HG03432 (cell line): ENCODE measurements around the gene SH3GLB2.

Experiments
- ATAC-seq: cut with Tn5 transposase; IDR thresholded peaks from one replicate; pipeline ENCODE4 v1.9.1; 2021; ENCODE audit warnings: mild to moderate bottlenecking, moderate library complexity; ENCODE audit not compliant: unreplicated experiment

The SH3GLB2 gene

GRCh38 chr9:129054163-129054851, 26.2 kb upstream of the SH3GLB2 start:
- ATAC-seq: no peak

- no peak for ATAC-seq
These were observed 24.9 kb upstream of the SH3GLB2 start for GRCh38 chr9:129053020-129053419.

DNA sequence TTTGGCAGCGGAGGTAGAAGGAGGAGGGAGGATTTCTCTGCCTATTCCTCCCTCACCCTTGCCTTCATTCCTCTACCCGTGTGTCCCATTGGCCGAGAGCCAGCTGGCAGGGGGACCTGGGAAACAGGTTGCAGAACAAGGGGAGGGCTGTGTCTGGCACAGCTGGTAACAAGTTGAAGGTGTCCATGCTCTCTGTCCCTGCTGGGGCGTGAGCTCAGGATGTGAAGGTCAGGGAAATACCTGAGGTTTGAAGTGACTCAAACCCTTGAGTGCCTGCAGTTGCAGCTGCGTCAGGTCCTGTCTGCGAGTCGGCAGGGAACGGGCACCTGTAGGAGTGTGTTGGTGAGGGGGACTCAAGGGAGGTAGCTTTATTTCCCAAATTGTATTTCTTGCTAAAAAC, 24.5 kb upstream of the SH3GLB2 start:
- no peak for ATAC-seq

DNA sequence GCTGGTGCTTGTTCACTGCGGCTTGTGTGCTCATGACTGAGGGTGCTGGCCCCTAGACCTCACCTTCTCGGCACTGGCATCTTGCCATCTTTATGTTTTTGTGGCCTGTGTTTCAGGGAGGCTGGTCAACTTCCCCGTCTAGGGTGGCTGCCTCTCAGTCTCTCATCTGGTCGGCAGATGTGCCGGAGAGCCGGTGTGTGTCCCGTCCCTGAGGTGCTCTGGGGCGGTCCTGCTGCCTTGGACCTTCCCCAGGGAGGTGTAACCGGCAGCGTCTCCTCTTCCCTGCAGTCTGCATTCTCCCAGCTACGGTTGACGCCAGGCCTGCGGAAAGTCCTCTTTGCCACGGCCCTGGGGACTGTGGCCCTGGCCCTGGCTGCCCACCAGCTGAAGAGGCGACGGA, 13.9 kb upstream of the SH3GLB2 start:
- ATAC-seq: no peak

DNA sequence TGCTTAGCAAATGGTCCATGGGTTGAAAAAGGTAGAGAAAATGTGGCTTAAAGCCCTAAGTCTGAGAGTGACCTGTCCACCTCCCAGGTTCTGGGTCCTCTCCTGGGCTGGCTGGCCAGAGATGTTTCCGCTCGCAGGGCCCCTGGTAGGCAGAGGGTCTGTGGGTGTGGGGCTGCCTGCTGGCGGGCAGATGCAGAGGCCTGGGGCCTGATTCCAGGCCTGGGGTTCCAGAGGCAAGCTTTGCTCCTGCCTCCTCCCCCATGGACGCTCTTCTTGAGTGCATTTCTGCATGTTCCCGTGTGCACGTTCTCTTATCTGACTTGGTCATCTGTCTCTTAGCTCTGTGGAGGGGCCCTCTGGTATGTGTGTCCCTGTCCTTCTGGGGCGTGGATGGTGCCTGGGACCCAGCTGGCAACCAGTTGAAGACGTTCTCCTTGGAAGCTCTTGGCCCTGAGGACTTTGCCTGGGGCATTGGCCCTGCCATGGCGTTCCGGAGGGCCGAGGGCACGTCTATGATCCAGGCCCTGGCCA, 12.0 kb upstream of the SH3GLB2 start:
- no peak for ATAC-seq

DNA sequence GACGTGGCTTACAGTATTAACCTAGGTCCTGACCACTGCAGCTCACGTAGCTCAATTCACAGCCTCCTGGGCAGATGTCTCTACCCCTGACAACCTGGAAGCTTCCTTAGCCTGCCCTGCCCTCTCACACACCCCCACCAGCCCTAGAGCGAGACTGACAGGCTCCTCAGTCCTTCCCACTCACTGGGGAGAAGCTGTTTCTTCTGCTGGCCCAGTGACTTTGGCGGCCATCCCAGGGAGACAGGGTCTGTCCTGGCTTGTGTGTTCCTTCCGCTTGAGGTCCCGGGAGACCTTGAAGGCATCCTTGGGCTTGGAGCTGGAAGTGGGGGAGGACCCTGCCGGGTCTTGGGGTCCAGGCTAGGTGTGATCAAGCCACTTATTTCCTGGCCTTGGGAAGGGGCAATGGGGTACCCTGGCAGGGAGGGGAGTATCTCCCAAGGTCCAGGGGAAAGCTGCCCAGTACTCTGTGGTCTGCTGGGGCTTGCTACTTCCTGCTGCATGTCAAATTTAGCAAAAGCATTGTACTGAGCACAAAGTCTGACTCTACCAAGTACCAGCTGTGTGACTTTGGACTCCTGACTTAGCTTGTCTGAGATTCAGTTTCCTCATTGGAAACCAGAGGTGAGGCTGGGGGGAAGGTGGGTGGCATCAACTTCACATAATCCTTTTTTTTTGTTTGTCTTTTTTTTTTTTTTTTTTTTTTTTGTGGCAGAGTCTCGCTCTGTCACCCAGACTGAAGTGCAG, 10.2 kb upstream of the SH3GLB2 start:
- ATAC-seq: no peak

DNA sequence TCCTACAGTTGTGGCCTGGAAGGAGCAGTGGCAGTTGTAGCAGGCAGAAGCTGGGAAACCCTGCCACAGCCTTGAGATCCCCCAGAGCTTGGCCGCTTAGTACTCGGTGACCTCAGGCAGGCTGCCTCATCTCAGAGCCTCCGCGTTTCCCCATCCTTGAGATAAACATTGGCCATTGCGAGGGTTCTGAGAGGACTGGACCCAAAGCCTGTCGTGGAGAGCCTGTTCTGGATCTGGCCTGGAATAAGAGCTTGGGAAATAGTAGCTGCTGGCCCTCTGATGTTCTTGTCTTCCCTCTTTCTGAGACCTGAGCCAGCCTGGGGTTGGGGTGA, 9.6 kb upstream of the SH3GLB2 start:
- no peak for ATAC-seq

DNA sequence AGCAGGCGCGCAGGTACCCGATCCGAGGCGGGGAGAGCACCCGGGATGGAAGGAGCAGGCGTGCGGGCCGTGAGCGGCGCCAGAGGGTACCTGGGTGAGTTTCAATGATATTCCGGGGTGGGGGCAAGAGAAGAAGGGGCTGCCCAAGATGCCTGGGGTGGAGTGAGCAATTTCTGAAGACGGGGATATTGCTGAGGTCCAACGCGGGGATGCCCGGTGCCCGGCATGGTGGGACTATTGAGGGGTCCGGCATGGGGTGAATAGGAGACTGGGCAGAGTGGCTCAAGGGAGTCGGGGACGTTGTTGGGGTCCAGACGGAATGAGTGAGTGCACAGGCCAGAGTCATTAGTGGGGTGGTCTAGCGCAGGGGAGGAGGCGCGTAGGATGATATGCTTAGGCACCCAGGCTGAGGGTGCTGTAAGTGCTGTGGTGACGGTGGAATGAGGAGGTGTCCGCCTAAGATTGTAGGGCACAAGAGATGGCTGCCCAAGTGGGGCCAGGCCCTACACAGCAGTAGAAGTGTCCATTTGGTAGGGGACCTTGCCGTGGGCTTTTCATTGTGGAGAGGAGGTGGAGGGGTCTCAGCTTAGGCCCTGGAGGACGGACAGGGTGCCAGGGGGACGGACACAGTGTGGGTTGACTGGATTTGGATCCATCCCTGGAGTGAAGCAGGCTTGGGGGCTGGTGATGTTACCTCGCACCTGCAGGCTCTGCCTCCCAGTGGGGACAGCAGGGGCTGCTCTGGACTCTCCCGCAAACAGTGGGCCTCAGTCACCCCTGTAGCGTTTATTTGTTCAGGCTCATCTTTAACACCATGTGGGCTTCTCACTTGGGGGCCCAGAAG, 9.0 kb upstream of the SH3GLB2 start:
- ATAC-seq: no peak

DNA sequence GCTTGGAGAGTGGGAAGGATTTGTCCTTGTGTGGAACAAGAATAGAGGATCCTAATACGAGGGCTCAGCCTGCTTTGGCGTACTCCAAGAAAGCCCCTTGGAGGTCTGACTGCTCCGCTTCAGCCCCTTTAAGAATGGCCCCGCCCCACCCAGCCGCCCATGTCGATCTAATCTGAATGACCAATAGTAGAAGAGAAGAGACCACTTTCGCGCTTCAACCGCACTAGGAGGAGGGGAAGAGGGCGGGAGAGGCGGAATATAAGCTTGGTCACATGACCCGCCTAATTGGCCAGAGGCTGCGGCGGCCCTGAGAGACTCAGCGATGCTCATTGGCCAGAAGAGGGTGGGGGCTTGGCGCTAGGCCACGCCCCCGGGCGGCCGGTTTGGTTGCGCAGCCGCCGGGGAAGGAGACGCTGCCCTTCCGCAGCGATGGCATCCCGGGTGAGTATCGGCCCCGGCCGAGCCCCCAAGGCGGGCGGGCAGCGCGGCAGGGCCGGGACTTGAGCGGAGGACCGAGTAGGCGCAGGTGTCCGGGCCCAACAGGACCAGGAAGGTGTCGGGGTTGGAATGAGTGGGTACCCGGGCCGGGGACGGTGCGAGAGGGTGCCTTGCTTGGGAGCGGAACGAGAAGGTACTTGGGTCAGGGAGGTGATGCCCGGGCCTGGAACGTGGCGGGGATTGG, 8.3 kb upstream of the SH3GLB2 start, which contains the start of gene MIGA2:
TSS of gene MIGA2 (plus strand) at position 386 of the 682 bp plus-strand sequence. CDS start 3,969 bp downstream, outside the sequence.
- ATAC-seq: peak; percentile 94

DNA sequence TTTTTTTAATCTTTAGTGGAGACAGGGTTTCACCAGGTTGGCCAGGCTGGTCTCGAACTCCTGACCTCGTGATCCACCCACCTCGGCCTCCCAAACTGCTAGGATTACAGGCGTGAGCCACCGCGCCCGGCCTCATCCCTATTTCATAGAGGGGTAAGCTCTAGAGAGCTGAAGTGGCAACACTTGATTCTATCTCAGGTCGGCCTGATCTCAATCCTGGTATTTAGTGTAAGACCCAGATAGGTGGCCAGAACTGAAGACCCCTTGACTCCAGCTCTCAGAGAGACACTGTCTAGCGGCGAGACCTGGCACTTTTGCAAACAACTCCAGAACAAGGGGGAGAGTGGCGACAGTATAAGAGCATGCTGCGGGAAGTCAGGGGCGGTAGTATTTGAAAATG, 7.7 kb upstream of the SH3GLB2 start:
- peak; percentile 7 for ATAC-seq

- ATAC-seq: no peak
These were observed 5.1 kb upstream of the SH3GLB2 start for GRCh38 chr9:129033216-129033615.

- ATAC-seq: no peak
These were observed 4.5 kb upstream of the SH3GLB2 start for GRCh38 chr9:129032541-129033159.

GRCh38 chr9:129031514-129031913, 3.4 kb upstream of the SH3GLB2 start:
- ATAC-seq: no peak

- ATAC-seq: no peak
These were observed 2.1 kb upstream of the SH3GLB2 start for GRCh38 chr9:129030191-129030590.

DNA sequence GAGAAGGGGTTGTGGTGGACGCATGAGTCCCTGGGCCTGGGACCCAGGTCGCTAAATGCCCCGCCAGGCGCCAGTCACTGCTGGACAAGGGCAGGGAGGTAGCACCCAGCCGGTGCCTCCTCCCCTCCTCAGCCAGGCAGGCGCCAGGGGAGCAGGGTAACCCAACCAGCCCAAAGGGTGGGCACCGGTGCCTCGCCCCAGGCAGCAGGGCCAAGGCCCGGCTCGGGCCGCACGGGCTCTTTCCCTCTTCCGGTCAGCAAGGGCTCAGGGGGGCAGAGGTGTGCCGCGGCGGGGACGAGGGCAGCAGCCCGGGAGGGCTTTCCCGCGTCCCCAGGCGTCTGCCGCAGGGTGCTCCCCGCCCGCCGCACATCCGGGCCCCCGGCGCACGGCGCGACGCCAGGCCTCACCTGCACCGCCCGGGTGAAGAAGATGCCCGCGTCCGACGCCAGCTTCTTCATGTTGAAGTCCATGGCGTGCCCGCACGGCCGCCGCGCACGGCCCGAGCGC, 393 bp downstream of the SH3GLB2 start:
- ATAC-seq: peak; percentile 53

GRCh38 chr9:129027224-129027684, 877 bp downstream of the SH3GLB2 start:
- ATAC-seq: peak; percentile 7

DNA sequence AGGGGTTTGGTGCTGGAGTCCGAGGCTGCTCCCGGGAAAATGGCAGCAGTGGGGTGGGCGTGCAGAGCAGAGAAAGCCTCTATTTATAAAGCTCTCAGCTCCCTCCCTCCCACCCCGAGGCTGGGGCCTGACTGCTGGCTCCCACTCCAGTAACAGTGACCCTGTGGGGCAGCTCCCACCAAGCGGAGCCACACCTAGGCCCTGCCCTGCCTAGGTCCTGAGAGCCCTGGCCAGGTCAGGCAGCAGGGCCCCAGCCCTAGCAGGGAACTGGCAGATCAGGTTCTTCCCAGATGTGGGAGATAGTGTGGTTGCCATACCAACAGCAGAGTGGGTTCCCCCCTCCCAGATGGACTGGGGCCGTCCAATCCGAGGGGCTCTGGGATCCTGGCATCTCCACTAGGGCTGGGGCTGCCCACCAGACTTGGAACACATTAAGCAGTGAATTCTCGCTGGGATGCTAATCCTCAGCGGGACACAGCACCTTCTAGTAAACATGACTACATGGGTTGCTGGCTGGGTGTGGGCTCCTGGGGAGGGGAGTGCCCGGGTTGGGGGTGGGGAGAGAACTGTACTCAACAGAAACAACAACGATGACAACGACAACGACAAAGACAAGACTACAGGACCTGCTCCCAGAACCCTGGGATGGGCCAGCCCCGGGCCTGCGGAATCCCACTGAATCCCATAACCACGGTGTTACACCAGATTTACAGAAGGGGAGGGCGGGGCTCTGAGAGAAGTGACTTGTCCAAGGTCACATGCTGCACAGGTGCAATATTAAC, 1.5 kb downstream of the SH3GLB2 start:
- no peak for ATAC-seq

GRCh38 chr9:129023908-129024233, 4.3 kb downstream of the SH3GLB2 start:
- no peak for ATAC-seq
